MV-4-11 (cell line): ENCODE measurements around the gene MMEL1.

ENCODE experiments used
- DNase-seq: peaks from one replicate; lab custom pipeline; 2025; lab: John Stamatoyannopoulos, UW

The MMEL1 gene

GRCh38 chr1:2604844-2605508 lies 27.8 kb downstream of the MMEL1 start:
- DNase-seq, result no peak

DNA sequence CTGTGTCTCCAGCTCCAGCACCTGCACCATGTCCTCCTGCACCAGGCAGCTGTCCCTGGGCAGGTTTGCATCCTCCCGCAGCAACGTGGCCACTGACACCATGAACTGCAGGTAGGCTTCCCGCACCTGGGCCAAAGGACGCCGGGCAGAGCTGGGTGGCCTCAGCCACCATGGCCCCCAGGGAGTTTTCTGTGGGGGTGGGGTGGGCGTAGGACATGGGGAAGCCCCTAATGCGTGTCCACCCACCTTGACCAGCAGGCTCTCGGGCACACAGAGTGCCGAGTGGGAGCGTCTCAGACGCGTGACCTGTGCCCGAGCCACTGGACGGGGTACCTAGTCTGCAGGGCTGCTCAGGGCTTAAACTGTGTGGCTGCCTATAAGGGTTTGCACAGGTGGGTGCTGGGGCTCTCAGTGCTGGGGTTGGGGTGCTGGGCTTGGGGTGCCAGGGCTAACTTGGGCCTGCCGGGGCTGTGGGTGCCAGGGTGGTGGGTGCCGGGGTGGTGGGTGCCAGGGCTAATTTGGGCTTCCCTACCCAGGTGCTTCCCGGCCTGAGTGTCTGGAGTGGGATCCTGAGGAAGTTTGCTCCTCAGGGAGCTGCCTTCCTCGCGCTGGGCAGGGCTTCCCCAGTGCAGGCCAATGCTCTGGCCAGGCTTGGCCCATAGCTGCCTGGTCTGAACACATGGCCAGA lies 28.5 kb downstream of the MMEL1 start:
- no peak for DNase-seq

DNA sequence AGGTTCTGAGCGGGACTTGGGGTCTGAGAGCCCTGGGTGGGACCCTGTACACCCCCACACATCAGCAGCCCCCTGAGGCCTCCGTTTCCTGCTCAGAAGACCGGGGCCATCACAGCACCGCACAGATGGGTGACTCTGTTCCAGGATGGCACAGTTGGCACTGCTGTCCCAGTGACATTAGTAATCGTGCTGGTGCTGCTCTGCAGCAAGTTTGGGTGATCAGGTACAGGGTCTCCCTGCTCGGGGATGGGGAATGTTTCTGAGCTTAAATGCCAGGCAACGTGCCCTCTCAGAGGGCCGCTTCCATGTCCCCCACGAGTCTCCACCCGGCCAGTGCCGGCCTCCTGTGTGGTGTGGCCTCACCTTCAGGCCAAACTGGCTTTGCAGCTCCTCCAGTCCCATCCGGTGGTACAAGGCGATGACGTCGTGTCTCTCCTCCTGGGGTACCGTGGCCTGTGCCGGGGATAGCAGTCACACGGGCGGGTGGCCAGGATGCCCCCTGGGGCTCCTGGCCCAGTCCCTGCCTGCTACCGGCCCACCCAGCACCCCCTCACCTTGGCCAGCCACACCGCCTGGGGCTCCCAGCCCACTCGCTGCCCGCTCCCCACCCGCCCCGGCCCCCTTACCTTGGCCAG lies 29.2 kb downstream of the MMEL1 start:
- no peak for DNase-seq

GRCh38 chr1:2602866-2603520 lies 29.8 kb downstream of the MMEL1 start:
- DNase-seq, result no peak

GRCh38 chr1:2602311-2602835 lies 30.4 kb downstream of the MMEL1 start:
- DNase-seq, result no peak

- DNase-seq, result no peak
Measured at GRCh38 chr1:2601721-2602303, 31.0 kb downstream of the MMEL1 start.

DNA sequence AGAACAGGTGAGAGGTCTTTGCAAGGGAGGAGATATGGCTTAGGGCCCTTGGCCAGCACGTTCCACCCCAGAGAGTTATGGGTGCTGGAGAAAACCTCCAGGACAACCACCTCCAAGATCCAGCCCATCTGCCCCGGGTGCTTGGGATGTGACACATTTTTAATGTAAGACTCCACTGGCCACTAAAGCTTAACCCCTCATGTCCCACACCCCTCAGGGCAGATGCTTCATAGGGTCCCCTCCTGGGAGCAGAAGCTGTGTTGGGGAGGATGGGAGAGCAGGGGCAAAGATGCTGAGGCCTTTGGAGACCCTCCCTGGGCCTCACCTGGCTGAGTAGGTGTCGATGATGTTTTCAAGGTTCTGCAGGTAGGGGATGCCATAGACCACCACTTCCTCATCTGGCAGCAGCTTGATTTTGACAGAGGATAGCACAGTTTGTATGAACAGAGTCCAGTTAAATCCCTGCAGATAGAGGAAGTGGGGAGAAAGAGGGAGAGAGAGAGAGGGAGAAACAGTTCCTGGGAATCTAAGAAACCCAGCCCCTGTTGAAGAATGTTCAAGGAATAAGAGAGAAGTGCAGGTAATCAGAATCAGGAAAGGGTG lies 34.4 kb downstream of the MMEL1 start:
- DNase-seq, result no peak

- peak; percentile 6 for DNase-seq
Measured at GRCh38 chr1:2597441-2598328, 35.1 kb downstream of the MMEL1 start.

DNA sequence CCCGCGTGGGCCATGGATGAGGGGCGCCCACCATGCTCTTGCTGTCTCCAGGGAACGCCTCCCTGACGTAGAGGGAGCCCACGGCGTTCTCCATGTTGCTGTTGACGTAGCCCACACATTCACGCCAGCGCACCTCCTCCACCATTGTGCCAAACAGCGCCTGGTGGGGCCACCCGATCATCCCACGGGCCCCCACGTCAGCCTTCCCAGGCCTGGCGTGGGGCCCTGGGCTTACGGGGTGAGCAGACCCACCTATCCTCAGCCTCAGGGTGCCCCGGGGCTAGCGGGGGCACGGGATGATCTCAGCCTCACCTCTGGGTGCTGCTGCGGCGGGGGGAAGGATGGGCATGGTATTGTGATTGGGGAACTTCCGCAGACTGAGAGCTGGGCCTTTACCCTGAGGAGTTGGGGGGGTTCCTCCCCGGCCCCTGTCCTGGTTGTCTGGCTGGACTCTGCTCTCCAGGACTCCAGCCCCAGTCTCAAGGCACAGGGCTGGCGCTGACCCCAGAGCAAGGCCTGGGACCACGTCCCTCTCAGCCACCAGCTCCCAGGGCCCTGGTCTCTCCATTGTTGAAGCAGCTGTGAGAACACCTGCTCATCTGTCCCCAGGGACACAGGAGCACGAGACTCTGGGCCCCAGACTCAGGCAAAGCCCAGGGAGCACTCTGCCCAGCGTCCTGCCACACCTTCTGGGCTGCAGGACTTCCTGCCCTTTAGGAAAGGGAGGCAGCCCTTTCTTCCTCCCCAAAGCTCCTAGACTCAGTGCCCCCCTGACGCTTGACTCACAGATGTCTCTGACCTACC lies 36.1 kb downstream of the MMEL1 start:
- no peak for DNase-seq

- DNase-seq, result no peak
Measured at GRCh38 chr1:2595812-2596529, 36.8 kb downstream of the MMEL1 start.

DNA sequence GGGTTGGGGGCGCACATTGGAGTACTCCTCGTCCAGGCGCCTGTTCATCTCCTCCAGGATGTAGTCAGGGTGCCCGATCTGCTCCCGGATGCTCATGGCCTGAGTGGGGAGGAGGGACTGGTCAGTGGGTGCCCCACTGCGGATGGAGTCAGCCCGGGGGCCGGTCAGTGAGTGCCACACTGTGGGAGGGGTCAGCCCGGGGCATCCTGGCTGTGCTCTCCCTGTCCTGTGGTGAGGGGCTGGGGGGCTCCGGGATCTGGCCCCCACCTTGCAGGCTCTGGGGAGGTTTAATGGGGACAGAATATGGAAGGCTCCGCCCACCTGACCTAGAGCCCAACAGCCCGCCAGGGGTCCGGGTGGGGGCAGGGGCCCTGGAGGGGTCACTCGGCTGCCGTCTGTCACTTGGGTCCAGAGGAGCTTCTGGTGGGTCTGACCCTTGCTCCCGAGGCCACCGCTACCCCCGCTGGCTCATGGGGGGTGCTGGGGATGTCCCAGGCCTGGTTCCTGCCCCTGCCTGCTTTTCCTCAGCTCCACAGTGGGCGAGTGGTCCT lies 37.5 kb downstream of the MMEL1 start:
- DNase-seq, result no peak

- DNase-seq, result no peak
Measured at GRCh38 chr1:2594641-2595131, 38.1 kb downstream of the MMEL1 start.

GRCh38 chr1:2594001-2594640 lies 38.7 kb downstream of the MMEL1 start:
- DNase-seq, result no peak

DNA sequence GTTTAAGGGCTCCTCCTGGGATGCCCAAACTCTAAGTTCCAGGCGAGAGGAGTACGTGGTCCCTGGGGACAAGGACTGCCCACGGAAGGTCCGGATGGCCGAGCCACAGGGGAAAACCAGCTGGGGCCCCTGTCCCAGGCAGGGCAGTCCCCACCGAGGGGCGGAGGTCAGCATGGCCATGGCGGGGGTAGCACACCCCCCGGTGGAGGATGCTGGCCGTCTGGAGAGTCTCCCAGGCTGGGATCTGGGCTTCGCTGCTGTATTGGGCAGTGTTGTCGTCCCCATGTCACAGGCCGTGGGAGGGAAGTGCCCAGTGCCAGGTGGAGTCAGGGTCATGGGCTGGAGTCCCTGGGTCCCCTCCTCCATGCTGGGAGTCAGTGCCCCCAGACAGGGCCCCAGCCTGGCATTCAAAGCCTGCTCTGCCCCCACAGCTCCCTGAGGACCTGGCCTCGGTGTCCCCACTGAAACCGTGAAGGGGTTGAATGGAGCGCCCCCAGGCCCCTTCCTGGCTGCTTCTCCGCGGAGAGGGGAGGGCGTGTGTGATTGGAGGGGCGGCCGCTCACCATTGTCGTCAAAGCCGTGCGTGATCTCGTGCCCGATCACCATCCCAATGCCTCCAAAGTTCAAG lies 39.5 kb downstream of the MMEL1 start:
- no peak for DNase-seq

DNA sequence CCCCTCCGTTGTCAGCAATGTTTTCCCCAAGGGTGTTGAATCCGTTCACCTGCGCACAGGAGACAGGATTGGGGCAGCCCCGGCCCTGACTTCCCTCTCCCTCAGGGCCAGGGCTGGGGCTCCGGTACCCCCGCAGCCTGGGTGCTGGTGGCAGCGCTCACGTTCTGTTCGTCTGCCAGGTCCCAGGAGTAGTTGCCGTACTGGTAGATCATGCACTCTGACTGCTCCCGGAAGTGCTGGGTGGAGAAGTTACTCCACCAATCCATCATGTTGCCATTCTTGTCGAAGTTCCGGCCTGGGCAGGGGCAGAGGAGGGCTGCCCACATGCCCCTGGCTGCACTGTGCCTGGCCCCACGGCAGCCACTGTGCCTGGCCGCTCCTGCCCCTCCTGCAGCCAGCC lies 40.1 kb downstream of the MMEL1 start:
- DNase-seq, result no peak

- no peak for DNase-seq
Measured at GRCh38 chr1:2591581-2592261, 41.1 kb downstream of the MMEL1 start.

DNA sequence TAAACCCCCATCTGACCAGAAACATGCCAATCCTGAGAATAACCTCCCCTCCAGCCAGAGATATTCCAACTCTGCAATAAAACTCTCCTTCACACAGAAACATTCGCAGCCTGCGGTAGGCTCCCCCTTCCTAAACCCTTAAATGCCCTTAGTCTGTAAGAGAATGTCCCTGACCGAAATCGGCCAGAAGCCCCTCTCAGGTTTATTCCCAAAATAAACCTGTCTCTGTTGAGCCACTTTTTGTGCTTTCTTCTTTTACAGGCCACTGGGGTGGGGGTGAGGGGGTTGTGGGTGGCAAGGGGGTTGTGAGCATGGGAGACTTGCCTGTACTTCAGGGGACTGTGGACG lies 41.6 kb downstream of the MMEL1 start:
- DNase-seq, result no peak
